Right lobe of liver (tissue), 4 donors: ENCODE measurements around the gene MOCS2.

ENCODE experiments used
- CTCF ChIP-seq, 4 donors: fragments of 200-600 bp in 3 of 4; fragments of 450-650 bp in 1 of 4; IDR thresholded peaks; one replicate each; pipeline versions ENCODE4 v1.5.1 to v1.8.0; 2016 to 2022; ENCODE audit warnings: antibody characterized with exemption in 4 of 4, mild to moderate bottlenecking in 2 of 4
- POLR2A ChIP-seq: fragments of 450-650 bp; IDR thresholded peaks from one replicate; pipeline ENCODE4 v1.6.1; 2017; ENCODE audit warnings: antibody characterized with exemption, mild to moderate bottlenecking
- donor health status: DM: no; HTN: no; CAD: no.
- donor health status: DM: no; HTN: no; CAD: no.
- donor health status: DM: no; HTN: yes; CAD: no.

GRCh38 chr5:53109056-53109442 lies 508 bp downstream of the MOCS2 start:
- TF ChIP-seq POLR2A = no peak
- TF ChIP-seq CTCF (IDR thresholded peaks at IDR 0.05) = no peak
